PC-9 (cell line): Measurements from ENCODE around the gene LGALS7B. TPM values are rescaled to one million over a fixed set of nuclear protein-coding genes. Genes with fewer than 3 reads are reported as not detected.
"Not testable (repeated sequence)": the region's sequence is repeated elsewhere in the genome, so short reads cannot be mapped to it uniquely, and the experiment has no call there.

Experiments
- BruUV-seq: library from RNA; stranded (reverse); fragments of 400-500 nt; replicated peaks from 2 replicates; lab custom pipeline; 2021; lab: Mats Ljungman, UMichigan
- CTCF ChIA-PET: fragments of 300-600 bp; sonication (Branson Sonifier 250); formaldehyde crosslinking; loops from one replicate; lab custom pipeline; 2022; ENCODE audit warnings: antibody characterized with exemption; lab: Charles Lee
- POLR2A ChIA-PET: fragments of 300-600 bp; sonication (Branson Sonifier 250); formaldehyde crosslinking; loops from one replicate; lab custom pipeline; 2022; ENCODE audit warnings: antibody characterized with exemption; ENCODE audit not compliant: unreplicated experiment; lab: Charles Lee
- DNase-seq, 2 experiments: peaks; one replicate each; pipeline versions ENCODE4 v3.0.0 to v3.0.0-alpha.2; 2015 to 2022; ENCODE audit warnings: mixed read lengths in 1 of 2
- H2AFZ ChIP-seq: fragments of 200-600 bp; sonication (generic); 2 replicates; pipeline ENCODE4 v1.8.1; 2017; ENCODE audit warnings: antibody characterized with exemption
- H3F3A ChIP-seq: fragments of 200-600 bp; sonication (generic); 2 replicates; pipeline ENCODE4 v1.8.1; 2017; ENCODE audit warnings: antibody characterized with exemption, mild to moderate bottlenecking, low read depth; ENCODE audit not compliant: insufficient read depth
- H3K27ac ChIP-seq: fragments of 200-600 bp; sonication (generic); 2 replicates; pipeline ENCODE4 v1.6.1; 2016; ENCODE audit warnings: mixed run types
- H3K27me3 ChIP-seq: fragments of 200-600 bp; sonication (generic); 2 replicates; pipeline ENCODE4 v1.6.1; 2016; ENCODE audit warnings: low read depth, mixed run types; ENCODE audit not compliant: insufficient read depth
- H3K36me3 ChIP-seq: fragments of 200-600 bp; sonication (generic); 2 replicates; pipeline ENCODE4 v1.6.1; 2016; ENCODE audit warnings: low read depth, mixed run types
- H3K4me1 ChIP-seq: fragments of 200-600 bp; sonication (generic); replicated peaks from 2 replicates; pipeline ENCODE4 v1.6.1; 2016; ENCODE audit warnings: mixed run types; ENCODE audit not compliant: insufficient read depth
- H3K4me2 ChIP-seq: fragments of 200-600 bp; sonication (generic); 2 replicates; pipeline ENCODE4 v1.6.1; 2017; ENCODE audit warnings: mixed run types
- H3K4me3 ChIP-seq: fragments of 200-600 bp; sonication (generic); 2 replicates; pipeline ENCODE4 v1.6.1; 2016; ENCODE audit warnings: mixed run types
- H3K79me2 ChIP-seq: fragments of 200-600 bp; sonication (generic); 2 replicates; pipeline ENCODE4 v1.6.1; 2017; ENCODE audit warnings: low read depth, mixed run types
- H3K9me2 ChIP-seq: fragments of 200-600 bp; sonication (generic); 2 replicates; pipeline ENCODE4 v1.8.1; 2017; ENCODE audit warnings: mild to moderate bottlenecking; ENCODE audit not compliant: insufficient read depth
- H3K9me3 ChIP-seq: fragments of 200-600 bp; sonication (generic); 2 replicates; pipeline ENCODE4 v1.8.1; 2016; ENCODE audit warnings: low read depth; ENCODE audit not compliant: insufficient read depth
- H4K20me1 ChIP-seq: fragments of 200-600 bp; sonication (generic); 2 replicates; pipeline ENCODE4 v1.8.1; 2017; ENCODE audit not compliant: insufficient read depth
- CTCF ChIP-seq: fragments of 200-600 bp; sonication (generic); conservative IDR thresholded peaks from 2 replicates; pipeline ENCODE4 v1.6.1; 2017; ENCODE audit warnings: mixed run types, antibody characterized with exemption, mild to moderate bottlenecking, moderate library complexity
- EZH2 ChIP-seq: fragments of 200-600 bp; sonication (generic); IDR thresholded peaks from 2 replicates; pipeline ENCODE4 v1.8.0; 2017; ENCODE audit warnings: antibody characterized with exemption, low read depth
- intact Hi-C: fragments of 100-400 bp; cut with micrococcal nuclease; formaldehyde crosslinking; loops from one replicate; pipeline ENCODE4 v1.10.0; 2022; ENCODE audit not compliant: unreplicated experiment
- total RNA-seq: library from RNA; stranded (reverse); gene quantifications from 2 replicates; pipeline ENCODE4 v1.2.3, GENCODE V29; 2021

The LGALS7B gene
- total RNA-seq, 1 experiment from 2014 or later, result not detected

GRCh38 chr19:38786572-38787265 lies 2.3 kb upstream of the LGALS7B start:
- CTCF ChIA-PET, result interaction anchor here (0.6 to 1.0 kb wide), 2 partner anchors 17 to 500 kb away, joined by 3 read pairs; no protein-coding TSS in a partner anchor
- no peak for DNase-seq
- Histone ChIP-seq H2AFZ (no peak overlapping the region), H3K79me2 (no peaks in the 10 kb centered on the region), H3K9me2 (no peaks in the 10 kb centered on the region), H3K27me3 (no peaks in the 10 kb centered on the region), H3K4me2 (no peak overlapping the region), H3K9me3 (no peaks in the 10 kb centered on the region), H4K20me1 (no peaks in the 10 kb centered on the region), H3K36me3 (no peaks in the 10 kb centered on the region), H3F3A (no peaks in the 10 kb centered on the region), H3K4me3 (no peak overlapping the region), H3K27ac (no peak overlapping the region), H3K4me1 (no peaks in the 10 kb centered on the region)
- no TSS peak for BruUV-seq
- intact Hi-C loops, result no loop called here
- POLR2A ChIA-PET, result no interaction called here
- no peak for TF ChIP-seq EZH2
- no peak for TF ChIP-seq CTCF

- H3K9me3 ChIP-seq, H3K4me2 ChIP-seq, DNase-seq, intact Hi-C loops, H4K20me1 ChIP-seq, H3K79me2 ChIP-seq, H3K27me3 ChIP-seq, BruUV-seq, H3K9me2 ChIP-seq, H3K36me3 ChIP-seq, H3K4me3 ChIP-seq, H3F3A ChIP-seq, POLR2A ChIA-PET, H3K27ac ChIP-seq, CTCF ChIA-PET, H2AFZ ChIP-seq: not testable (repeated sequence)
- H3K4me1 ChIP-seq, result peaks cover 12% of the 10 kb centered on the region; the same call in 1 of the 2 replicates
Measured at GRCh38 chr19:38790507-38791403, 1.8 kb downstream of the LGALS7B start.

GRCh38 chr19:38791451-38792064 lies 2.6 kb downstream of the LGALS7B start:
- H3K27ac ChIP-seq, H3F3A ChIP-seq, intact Hi-C loops, H3K4me2 ChIP-seq, H4K20me1 ChIP-seq, H3K79me2 ChIP-seq, POLR2A ChIA-PET, CTCF ChIA-PET, H3K27me3 ChIP-seq, H3K9me2 ChIP-seq, H3K4me3 ChIP-seq, H3K36me3 ChIP-seq, H3K9me3 ChIP-seq, H2AFZ ChIP-seq, DNase-seq, BruUV-seq: not testable (repeated sequence)
- H3K4me1 ChIP-seq, result peaks cover 12% of the 10 kb centered on the region; the same call in 1 of the 2 replicates
